IPS-NIHi7 (cell line): ENCODE results near the gene PTPRS.
"Not testable (repeated sequence)": the region's sequence is repeated elsewhere in the genome, so short reads cannot be mapped to it uniquely, and the experiment has no call there.

Source experiments
- DNase-seq: peaks from one replicate; pipeline ENCODE4 v3.0.0; 2012; ENCODE audit warnings: mixed read lengths; ENCODE audit errors: extremely low spot score

The PTPRS gene

GRCh38 chr19:5340637-5341447 is at the start of gene PTPRS:
PTPRS (minus strand) TSS chr19:5340812; CDS start chr19:5286140, 54,672 bp downstream.
- peak; percentile 98 for DNase-seq

GRCh38 chr19:5389353-5389752 is 48.7 kb upstream of the PTPRS start:
- no peak for DNase-seq

- DNase-seq = no peak
Measured at GRCh38 chr19:5387472-5387871, 46.9 kb upstream of the PTPRS start.

DNA sequence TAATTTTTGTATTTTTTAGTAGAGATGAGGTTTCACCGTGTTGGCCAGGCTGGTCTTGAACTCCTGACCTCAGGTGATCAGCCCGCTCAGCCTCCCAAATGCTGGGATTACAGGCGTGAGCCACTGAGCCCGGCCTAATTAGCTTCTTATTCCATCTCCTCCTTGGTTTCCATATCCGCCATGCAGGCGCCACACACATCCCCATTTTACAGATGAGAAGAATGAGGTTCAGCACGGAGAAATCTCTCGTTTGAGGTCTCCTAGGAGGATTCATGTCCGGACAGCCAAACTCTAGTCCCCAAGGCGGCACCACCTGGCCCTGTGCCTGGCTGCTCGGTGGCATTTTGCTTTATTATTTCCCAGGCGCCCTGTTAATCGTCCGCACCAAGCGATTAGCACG is 46.2 kb upstream of the PTPRS start:
- DNase-seq = no peak

DNA sequence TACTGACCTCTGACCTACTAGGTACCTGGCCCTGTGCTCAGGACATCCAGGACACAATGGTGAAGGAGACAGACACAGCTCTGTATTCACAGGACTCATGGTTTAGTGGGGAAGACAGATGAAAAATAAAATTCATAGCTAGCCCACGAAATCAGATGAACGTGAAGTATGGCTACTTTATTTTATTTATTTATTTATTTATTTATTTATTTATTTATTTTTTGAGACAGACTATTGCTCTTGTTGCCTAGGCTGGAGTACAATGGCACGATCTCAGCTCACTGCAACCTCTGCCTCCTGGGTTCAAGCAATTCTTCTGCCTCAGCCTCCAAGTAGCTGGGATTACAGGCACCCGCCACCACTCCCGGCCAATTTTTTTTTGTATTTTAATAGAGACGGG is 40.6 kb upstream of the PTPRS start:
- not testable (repeated sequence) for DNase-seq

DNA sequence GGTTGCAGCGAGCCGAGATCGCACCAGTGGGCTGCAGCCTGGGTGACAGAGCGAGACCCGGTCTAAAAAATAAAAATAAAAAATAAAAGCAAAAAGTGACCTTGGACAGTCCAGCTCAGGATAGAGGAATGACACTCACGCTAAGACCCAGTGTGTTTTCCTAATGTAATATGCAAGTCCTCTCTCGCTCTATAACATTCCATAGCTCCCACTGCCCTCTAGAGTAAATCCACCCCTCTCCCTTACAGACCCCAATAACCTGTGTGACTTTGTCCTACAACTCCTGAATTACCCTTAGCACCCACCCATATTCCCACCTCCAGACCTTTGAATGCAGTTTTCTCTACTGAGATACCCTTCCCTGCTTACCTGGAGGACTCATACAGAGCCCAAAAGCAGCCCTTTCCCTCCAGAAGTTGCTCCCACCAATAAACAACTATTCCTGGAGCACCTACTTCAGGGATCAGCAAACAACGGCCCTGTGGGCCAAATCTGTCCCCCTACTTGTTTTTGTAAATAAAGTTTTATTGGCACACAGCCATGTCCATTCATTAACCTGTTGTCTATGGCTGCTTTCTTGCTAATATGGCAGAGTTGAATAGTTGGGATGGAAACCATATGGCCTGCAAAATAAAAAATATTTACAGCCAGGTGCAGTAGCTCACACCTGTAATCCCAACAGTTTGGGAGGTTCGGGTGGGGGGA is 39.8 kb upstream of the PTPRS start:
- no peak for DNase-seq

GRCh38 chr19:5376928-5377327 is 36.3 kb upstream of the PTPRS start:
- DNase-seq = no peak

GRCh38 chr19:5372572-5373200 is 32.1 kb upstream of the PTPRS start:
- DNase-seq = no peak

GRCh38 chr19:5369962-5370367 is 29.4 kb upstream of the PTPRS start:
- DNase-seq = peak; percentile 83

DNA sequence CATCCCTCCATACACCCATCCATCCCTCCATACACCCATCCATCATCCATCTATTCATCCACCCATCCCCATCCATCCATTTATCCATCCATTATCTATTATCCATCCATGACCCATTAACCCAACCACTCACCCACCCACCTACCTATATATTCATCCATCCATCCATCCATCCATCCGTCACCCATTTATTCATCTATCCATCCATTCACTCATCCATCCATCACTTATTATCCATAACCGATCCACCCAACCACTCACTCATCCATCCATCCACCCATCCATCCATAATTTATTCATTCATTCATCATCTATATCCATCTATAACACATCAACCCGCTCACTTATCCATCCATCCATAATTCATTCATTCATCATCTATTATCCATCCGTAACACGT is 28.7 kb upstream of the PTPRS start:
- no peak for DNase-seq

DNA sequence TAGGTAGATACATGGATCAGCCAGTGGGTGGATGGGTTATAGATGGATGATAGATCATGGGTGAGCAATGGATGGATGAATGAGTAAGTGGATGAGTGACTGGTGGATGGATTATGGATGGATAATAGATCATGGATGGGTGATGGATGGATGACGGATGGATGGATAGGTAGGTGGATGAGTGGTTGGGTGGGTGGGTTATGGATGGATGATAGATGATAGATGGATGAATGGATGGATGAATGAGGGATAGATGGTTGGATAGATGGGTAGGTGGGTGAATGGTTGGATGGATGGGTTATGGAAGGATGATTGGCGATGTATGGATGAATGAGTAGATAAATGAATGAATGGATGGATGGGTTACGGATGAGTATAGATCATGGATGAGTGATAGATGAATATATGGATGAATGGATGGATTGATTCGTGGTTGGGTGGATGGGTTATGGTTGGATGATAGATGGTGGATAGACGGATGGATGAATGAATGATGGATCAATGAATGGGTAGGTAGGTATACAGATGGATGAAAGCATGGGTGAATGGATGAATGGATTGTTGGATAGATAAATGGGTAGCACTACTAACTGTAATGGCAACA is 27.0 kb upstream of the PTPRS start:
- DNase-seq = no peak

- no peak for DNase-seq
Measured at GRCh38 chr19:5365905-5366304, 25.3 kb upstream of the PTPRS start.

DNA sequence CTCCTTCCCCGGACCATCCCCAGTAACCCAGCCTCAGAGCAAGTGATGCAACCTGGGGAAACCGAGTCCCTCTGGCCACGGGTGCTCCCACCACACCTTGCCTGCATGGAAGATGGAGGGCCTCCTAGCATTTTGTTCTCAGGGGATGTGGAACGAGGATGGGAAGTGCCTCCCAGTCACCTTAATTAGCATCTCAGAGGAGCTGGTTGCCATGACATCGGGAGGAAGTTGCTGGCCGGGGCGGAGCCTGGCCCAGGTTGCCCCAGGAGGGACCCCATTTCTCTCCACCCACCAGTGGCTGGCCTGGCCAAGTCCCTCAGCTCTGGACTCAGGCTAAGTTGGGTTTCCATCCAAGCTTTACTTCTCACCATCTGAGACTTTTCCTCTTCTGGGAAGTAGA is 24.1 kb upstream of the PTPRS start:
- DNase-seq = peak; percentile 84

GRCh38 chr19:5361839-5362238 is 21.2 kb upstream of the PTPRS start:
- not testable (repeated sequence) for DNase-seq

- no peak for DNase-seq
Measured at GRCh38 chr19:5361407-5361806, 20.8 kb upstream of the PTPRS start.

DNA sequence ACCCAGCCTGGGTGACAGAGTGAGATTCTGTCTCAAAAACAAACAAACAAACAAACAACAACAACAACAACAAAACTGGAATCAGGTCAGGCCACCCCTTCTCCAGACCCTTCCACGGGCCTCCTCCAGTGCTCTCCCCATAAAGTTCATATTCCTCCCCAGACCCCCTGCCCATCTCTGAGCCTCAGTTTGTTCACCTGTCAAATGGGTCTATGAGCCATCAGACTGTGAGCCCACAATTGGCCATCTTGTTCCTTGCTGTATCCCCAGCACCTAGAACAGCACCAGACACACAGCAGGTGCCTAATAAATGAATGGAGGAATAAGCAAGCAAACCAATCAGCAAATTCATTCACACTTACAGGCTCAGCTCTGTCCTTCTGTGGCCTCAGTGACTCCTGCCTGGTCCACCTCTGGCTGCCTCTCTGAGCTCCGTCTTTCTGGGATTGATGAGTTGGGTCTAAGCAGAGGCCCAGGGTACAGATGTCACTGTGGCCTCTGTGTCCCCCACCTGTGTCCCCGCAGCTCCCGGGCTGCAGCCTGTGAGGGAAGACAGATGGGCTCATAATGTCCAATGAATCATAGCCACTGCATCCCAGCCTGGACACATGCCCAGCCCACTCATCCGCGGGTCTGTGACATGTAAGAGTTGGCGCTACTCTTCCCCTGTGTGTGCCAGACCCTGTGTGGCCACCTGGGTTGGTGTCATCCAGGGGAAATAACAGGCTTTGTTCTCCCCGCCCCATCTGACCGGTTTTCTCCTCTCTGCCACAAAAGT is 19.6 kb upstream of the PTPRS start:
- no peak for DNase-seq

- DNase-seq = peak; percentile 67
Measured at GRCh38 chr19:5358173-5358800, 17.7 kb upstream of the PTPRS start.

GRCh38 chr19:5357584-5357983 is 17.0 kb upstream of the PTPRS start:
- no peak for DNase-seq

- DNase-seq = no peak
Measured at GRCh38 chr19:5356918-5357317, 16.3 kb upstream of the PTPRS start.

DNA sequence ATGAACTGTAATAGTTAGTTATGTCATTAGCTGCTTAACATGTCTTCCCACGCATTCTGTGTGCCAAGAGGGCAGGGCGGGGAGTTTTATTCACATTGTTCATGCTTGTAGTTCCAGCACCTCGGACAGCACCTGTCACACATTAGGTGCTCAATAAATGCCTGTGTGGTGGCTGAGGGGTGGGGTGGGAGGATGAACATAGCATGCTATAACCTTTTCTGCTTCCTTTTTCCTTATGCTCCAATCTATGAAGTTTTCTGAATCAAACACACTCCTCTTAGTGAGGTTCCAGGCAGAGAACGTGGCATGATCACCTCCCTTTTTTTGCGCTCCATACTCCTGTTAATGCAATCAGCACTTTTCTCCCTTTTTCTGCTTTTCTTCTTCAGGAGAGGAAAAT is 15.8 kb upstream of the PTPRS start:
- DNase-seq = no peak

- no peak for DNase-seq
Measured at GRCh38 chr19:5355693-5356092, 15.1 kb upstream of the PTPRS start.
